K562 (cell line): ENCODE measurements around the gene OMA1. TPM values are rescaled to one million over a fixed set of nuclear protein-coding genes. Genes with fewer than 3 reads are reported as not detected.

ENCODE experiments used
- ATAC-seq: fragments of 200-7000 bp; cut with Tn5 transposase; 3 replicates; pipeline ENCODE4 v1.9.1; 2020; ENCODE audit warnings: moderate library complexity
- BruUV-seq: library from RNA; stranded (reverse); fragments of 400-500 nt; replicated peaks from 2 replicates; lab custom pipeline; 2021; lab: Mats Ljungman, UMichigan
- CTCF ChIA-PET: fragments of 300-600 bp; formaldehyde crosslinking; extraction: SDS; loops from one replicate; lab custom pipeline; 2021; ENCODE audit warnings: low intra/inter-chr PET ratio; lab: Yijun Ruan, JAX
- POLR2A ChIA-PET: fragments of 300-600, 350-650 bp; sonication (Branson Sonifier 250); formaldehyde crosslinking; extraction: SDS; loops from one replicate; lab custom pipeline; 2021; ENCODE audit warnings: antibody characterized with exemption, inconsistent platforms; lab: Yijun Ruan, JAX
- DNase-seq, 4 experiments: peaks; one replicate each; pipeline versions ENCODE4 v3.0.0 to v3.0.0-alpha.2; 2011 to 2018; ENCODE audit warnings: low spot score in 3 of 4, mixed read lengths in 3 of 4; ENCODE audit errors: extremely low read depth in 1 of 4
- FAIRE-seq: peaks from 2 replicates; lab custom pipeline; 2011; peaks lifted over from hg19 to GRCh38; lab: Jason Lieb, UNC
- H2AFZ ChIP-seq: 2 replicates; pipeline ENCODE4 v1.6.0; 2011; ENCODE audit warnings: low read depth, low read length, control low read depth, inconsistent platforms
- H3K27ac ChIP-seq: fragments of 200-600 bp; 3 replicates; pipeline ENCODE4 v1.8.0; 2011; ENCODE audit warnings: low read depth, mild to moderate bottlenecking, control low read depth, inconsistent platforms, low read length, moderate library complexity, mixed read lengths; ENCODE audit errors: extremely low read depth
- H3K27me3 ChIP-seq, 2 experiments: fragments of 300-600 bp in 1 of 2; 2 replicates in 1 of 2; 3 replicates in 1 of 2; pipeline versions ENCODE4 v1.6.0 to v1.8.0; 2011; ENCODE audit warnings: inconsistent platforms in 2 of 2, low read length in 2 of 2, mild to moderate bottlenecking in 1 of 2, mixed read lengths in 1 of 2, moderate library complexity in 1 of 2; ENCODE audit not compliant: control insufficient read depth in 2 of 2, insufficient read depth in 2 of 2
- H3K36me3 ChIP-seq: fragments of 300-600 bp; 3 replicates; pipeline ENCODE4 v1.8.0; 2011; ENCODE audit warnings: mild to moderate bottlenecking, low read length, inconsistent platforms; ENCODE audit not compliant: control insufficient read depth, insufficient read depth
- H3K4me1 ChIP-seq, 2 experiments: fragments of 200-600 bp in 1 of 2; replicated peaks in 1 of 2; 2 replicates in 1 of 2; 3 replicates in 1 of 2; pipeline versions ENCODE4 v1.5.1 to v1.8.0; 2011; ENCODE audit warnings: inconsistent platforms in 2 of 2, low read length in 2 of 2, mild to moderate bottlenecking in 1 of 2, mixed read lengths in 1 of 2, moderate library complexity in 1 of 2; ENCODE audit not compliant: control insufficient read depth in 2 of 2, insufficient read depth in 2 of 2
- H3K4me2 ChIP-seq: 2 replicates; pipeline ENCODE4 v1.6.1; 2011; ENCODE audit warnings: low read length, control low read depth, inconsistent platforms, mixed read lengths; ENCODE audit not compliant: insufficient read depth
- H3K4me3 ChIP-seq: fragments of 200-600 bp; sonication (generic), shearing (Covaris generic); 2 replicates; pipeline ENCODE4 v1.5.1; 2016; ENCODE audit warnings: control low read depth, inconsistent platforms
- H3K79me2 ChIP-seq: fragments of 200-600 bp; 3 replicates; pipeline ENCODE4 v1.8.0; 2011; ENCODE audit warnings: low read length, inconsistent platforms; ENCODE audit not compliant: control insufficient read depth, insufficient read depth
- H3K9ac ChIP-seq, 2 experiments: 2 replicates each; pipeline versions ENCODE4 v1.6.0 to v1.6.1; 2011; ENCODE audit warnings: low read depth in 2 of 2, low read length in 2 of 2, control low read depth in 1 of 2, inconsistent platforms in 1 of 2, mild to moderate bottlenecking in 1 of 2, mixed read lengths in 1 of 2; ENCODE audit not compliant: insufficient read depth in 1 of 2
- H3K9me1 ChIP-seq: one replicate; pipeline ENCODE4 v1.6.0; 2011; ENCODE audit warnings: inconsistent platforms, mild to moderate bottlenecking, low read length, moderate library complexity; ENCODE audit not compliant: control insufficient read depth, insufficient read depth
- H3K9me3 ChIP-seq: replicated peaks from 2 replicates; pipeline ENCODE4 v1.5.1; 2011; ENCODE audit warnings: low read depth, low read length, inconsistent platforms; ENCODE audit not compliant: control insufficient read depth, insufficient read depth
- H4K20me1 ChIP-seq: replicated peaks from 2 replicates; pipeline ENCODE4 v1.6.1; 2011; ENCODE audit warnings: low read length, inconsistent platforms, mixed read lengths; ENCODE audit not compliant: control insufficient read depth, insufficient read depth
- BRD4 ChIP-seq: fragments of 200-600 bp; sonication (generic); IDR thresholded peaks from 2 replicates; pipeline ENCODE4 v1.6.1; 2017; ENCODE audit warnings: inconsistent platforms
- CBFA2T2 ChIP-seq: fragments of 450-650 bp; conservative IDR thresholded peaks from 2 replicates; pipeline ENCODE4 v1.6.1; 2017; ENCODE audit warnings: mild to moderate bottlenecking
- GATA2 ChIP-seq: sonication (generic); formaldehyde crosslinking; IDR thresholded peaks from 2 replicates; pipeline ENCODE4 v1.4.0; 2020; ENCODE audit warnings: mild to moderate bottlenecking, missing genetic modification reagents
- MCM7 ChIP-seq, 2 experiments: fragments of 450-650 bp; IDR thresholded peaks; 2 replicates each; pipeline ENCODE4 v1.6.1; 2016 to 2018
- PHF8 ChIP-seq: fragments of 200-600 bp; sonication (generic); IDR thresholded peaks from 2 replicates; pipeline ENCODE4 v1.6.1; 2012; ENCODE audit warnings: mixed run types, mild to moderate bottlenecking, inconsistent platforms, low read length, moderate library complexity, borderline replicate concordance
- RBM14 ChIP-seq: fragments of 200-400 bp; formaldehyde crosslinking; IDR thresholded peaks from 2 replicates; pipeline ENCODE4 v1.6.1; 2018; ENCODE audit warnings: low read depth, mild to moderate bottlenecking, low read length, moderate library complexity, borderline replicate concordance; ENCODE audit not compliant: insufficient read depth
- SIN3A ChIP-seq, 2 experiments: fragments of 150-350 bp in 1 of 2; IDR thresholded peaks; 2 replicates each; pipeline ENCODE4 v1.6.1; 2011 to 2016; ENCODE audit warnings: borderline replicate concordance in 2 of 2, low read depth in 2 of 2, low read length in 2 of 2, mild to moderate bottlenecking in 2 of 2, moderate library complexity in 2 of 2; ENCODE audit not compliant: control insufficient read depth in 1 of 2
- TFE3 ChIP-seq: fragments of 450-650 bp; formaldehyde crosslinking; IDR thresholded peaks from 2 replicates; pipeline ENCODE4 v1.4.0; 2020; ENCODE audit warnings: mild to moderate bottlenecking, mixed read lengths
- TOE1 ChIP-seq, 2 experiments: fragments of 450-650 bp in 1 of 2; sonication (generic) in 1 of 2; formaldehyde crosslinking in 1 of 2; IDR thresholded peaks; 2 replicates each; pipeline versions ENCODE4 v1.7.1 to v1.8.0; 2016 to 2022; ENCODE audit warnings: borderline replicate concordance in 2 of 2, mild to moderate bottlenecking in 2 of 2, antibody characterized with exemption in 1 of 2, inconsistent platforms in 1 of 2, low read depth in 1 of 2, missing genetic modification reagents in 1 of 2, moderate library complexity in 1 of 2
- USF1 ChIP-seq: sonication (generic); formaldehyde crosslinking; IDR thresholded peaks from 2 replicates; pipeline ENCODE4 v1.9.0; 2022; ENCODE audit warnings: mild to moderate bottlenecking, missing genetic modification reagents
- WGBS: fragments of 100-300 bp; shearing (Covaris generic); methylation state at CpG from one replicate; pipeline ENCODE4 v1.1.6; 2016; ENCODE audit warnings: low coverage, mixed read lengths; ENCODE audit not compliant: insufficient coverage; ENCODE audit errors: missing lambda C conversion rate; 5-methylcytosine and 5-hydroxymethylcytosine counted together
- in situ Hi-C: fragments of 300-500 bp; cut with MboI; formaldehyde crosslinking; loops from 4 replicates; pipeline ENCODE4 v1.15.0; 2018; ENCODE audit warnings: inconsistent platforms, mixed read lengths
- intact Hi-C: fragments of 100-400 bp; cut with micrococcal nuclease; formaldehyde crosslinking; loops from 2 replicates; pipeline ENCODE4 v1.14.2; 2022
- polyA plus RNA-seq, 8 experiments: library from polyadenylated mRNA; depleted of rRNA in 4 of 8; stranded (reverse) in 5 of 8; unstranded in 3 of 8; fragments of >200 nt; fragmentation: Nextera tagmentation in 2 of 8; fragmentation: Illumina TruSeq in 1 of 8; extraction: Ambion mirVana in 2 of 8; extraction: Trizol in 1 of 8; gene quantifications; 2 replicates each; pipeline versions ENCODE4 v1.2.1 to v1.2.3, GENCODE V29; 2011 to 2014; ENCODE audit warnings: inconsistent platforms in 1 of 8, missing spikeins in 1 of 8
- total RNA-seq, 7 experiments: library from RNA; depleted of rRNA in 6 of 7; stranded (reverse); fragments of >200 nt in 6 of 7; fragmentation: Illumina TruSeq in 2 of 7; extraction: Trizol in 2 of 7; gene quantifications; 2 replicates each; pipeline versions ENCODE4 v1.2.1 to v1.2.3, GENCODE V29; 2011 to 2021; ENCODE audit warnings: low replicate concordance in 1 of 7
- TF ChIP-seq, protein P1 (sequence below): fragments of 250-450 bp; sonication (Bioruptor Pico); IDR thresholded peaks from 2 replicates; pipeline ENCODE4 v1.5.0; 2020; ENCODE audit warnings: mild to moderate bottlenecking

Gene OMA1
- total and polyA plus RNA-seq, 9 of the 15 experiments (the other 6 are each of a cell fraction or from before 2014, with no cell fraction given) = 16.6 to 51.5 (median 33.5) TPM

GRCh38 chr1:58437623-58438022, 108.9 kb downstream of the OMA1 start:
- Histone ChIP-seq H3K36me3 (no peaks in the 10 kb centered on the region), H3K9me3 (no peaks in the 10 kb centered on the region), H3K9ac (no peak overlapping the region), H4K20me1 (no peaks in the 10 kb centered on the region), H3K4me2 (no peak overlapping the region; the same call in 1 of the 2 replicates), H3K27me3 (peaks cover 0 to 14% of the 10 kb centered on the region in 2 experiments; a peak in 2 of 5 replicates), H3K79me2 (no peaks in the 10 kb centered on the region), H3K27ac (no peak overlapping the region), H3K4me3 (no peak overlapping the region), H3K4me1 (peaks cover 0 to 8% of the 10 kb centered on the region in 2 experiments; a peak in 3 of 5 replicates), H3K9me1 (no peaks in the 10 kb centered on the region), H2AFZ (peak overlapping the region; percentile 78)
- intact Hi-C loops = no loop called here
- in situ Hi-C loops = no loop called here
- ATAC-seq = peak; percentile 93
- FAIRE-seq = no peak
- no TSS peak for BruUV-seq
- ChIA-PET POLR2A (interaction anchor here (0.7 kb wide), 1 partner anchor 185 kb away, joined by 3 read pairs; no protein-coding TSS in a partner anchor), CTCF (no interaction called here)
- DNase-seq = peak; percentile 24 to 48 (median 40)
- WGBS = 14% methylated on average over 3 of the region's 3 CpGs
- TF ChIP-seq USF1 (CRISPR knock-in tag) (peak; percentile 81), GATA2 (no peak), TOE1 (IDR thresholded peaks at IDR 0.05; ENCODE audit: borderline replicate concordance) (peak; percentile 59; the same call in 1 of the 2 replicates), TOE1 (CRISPR knock-in tag; IDR thresholded peaks at IDR 0.05; ENCODE audit: borderline replicate concordance, low read depth) (no peak), SIN3A (IDR thresholded peaks at IDR 0.05; ENCODE audit: borderline replicate concordance in 2 of 2, control insufficient read depth in 1 of 2, low read depth in 2 of 2, low read length in 2 of 2) (no peak), MCM7 (IDR thresholded peaks at IDR 0.05) (no peak), CBFA2T2 (peak; percentile 48), TFE3 (CRISPR knock-in tag) (peak; percentile 86), RBM14 (no peak), BRD4 (no peak), PHF8 (no peak)
- TF ChIP-seq, protein P1, sequence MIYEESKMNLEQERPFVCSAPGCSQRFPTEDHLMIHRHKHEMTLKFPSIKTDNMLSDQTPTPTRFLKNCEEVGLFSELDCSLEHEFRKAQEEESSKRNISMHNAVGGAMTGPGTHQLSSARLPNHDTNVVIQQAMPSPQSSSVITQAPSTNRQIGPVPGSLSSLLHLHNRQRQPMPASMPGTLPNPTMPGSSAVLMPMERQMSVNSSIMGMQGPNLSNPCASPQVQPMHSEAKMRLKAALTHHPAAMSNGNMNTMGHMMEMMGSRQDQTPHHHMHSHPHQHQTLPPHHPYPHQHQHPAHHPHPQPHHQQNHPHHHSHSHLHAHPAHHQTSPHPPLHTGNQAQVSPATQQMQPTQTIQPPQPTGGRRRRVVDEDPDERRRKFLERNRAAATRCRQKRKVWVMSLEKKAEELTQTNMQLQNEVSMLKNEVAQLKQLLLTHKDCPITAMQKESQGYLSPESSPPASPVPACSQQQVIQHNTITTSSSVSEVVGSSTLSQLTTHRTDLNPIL (CRISPR knock-in tag) = no peak
